Liver (tissue), 9 donors: Measurements from ENCODE around the gene KRTAP10-2. TPM values are rescaled to one million over a fixed set of nuclear protein-coding genes. Genes with fewer than 3 reads are reported as not detected.
"Not testable (repeated sequence)": the region's sequence is repeated elsewhere in the genome, so short reads cannot be mapped to it uniquely, and the experiment has no call there.

Experiments
- DNase-seq: peaks from one replicate; pipeline ENCODE4 v3.0.0-alpha.2; 2017; ENCODE audit warnings: low spot score
- H3K27ac ChIP-seq, 2 donors: one replicate each; pipeline ENCODE4 v1.7.0; 2013; ENCODE audit warnings: inconsistent platforms in 2 of 2, low read length in 2 of 2, control low read depth in 1 of 2, low read depth in 1 of 2, mild to moderate bottlenecking in 1 of 2
- H3K27me3 ChIP-seq, 4 donors: one replicate each; pipeline versions ENCODE4 v1.6.1 to v1.7.0; 2013; ENCODE audit warnings: low read length in 3 of 4, inconsistent platforms in 1 of 4, mild to moderate bottlenecking in 1 of 4, moderate library complexity in 1 of 4; ENCODE audit not compliant: control insufficient read depth in 4 of 4, insufficient read depth in 4 of 4
- H3K36me3 ChIP-seq, 4 donors: one replicate each; pipeline versions ENCODE4 v1.6.1 to v1.7.0; 2013; ENCODE audit warnings: low read length in 3 of 4, mild to moderate bottlenecking in 3 of 4, low read depth in 1 of 4, moderate library complexity in 1 of 4; ENCODE audit not compliant: control insufficient read depth in 4 of 4, insufficient read depth in 3 of 4
- H3K4me1 ChIP-seq, 4 donors: one replicate each; pipeline versions ENCODE4 v1.6.1 to v1.7.0; 2013; ENCODE audit warnings: low read length in 3 of 4, mild to moderate bottlenecking in 3 of 4, moderate library complexity in 1 of 4; ENCODE audit not compliant: control insufficient read depth in 4 of 4, insufficient read depth in 4 of 4
- H3K4me3 ChIP-seq, 3 donors: one replicate each; pipeline versions ENCODE4 v1.6.1 to v1.7.0; 2013; ENCODE audit warnings: low read length in 3 of 3, control low read depth in 1 of 3, low read depth in 1 of 3, mild to moderate bottlenecking in 1 of 3
- H3K9ac ChIP-seq, 2 donors: one replicate each; pipeline ENCODE4 v1.7.0; 2013; ENCODE audit warnings: low read length in 2 of 2, mild to moderate bottlenecking in 2 of 2, moderate library complexity in 2 of 2, control low read depth in 1 of 2, low read depth in 1 of 2
- H3K9me3 ChIP-seq, 4 donors: one replicate each; pipeline versions ENCODE4 v1.6.1 to v1.7.0; 2013; ENCODE audit warnings: low read length in 3 of 4; ENCODE audit not compliant: control insufficient read depth in 4 of 4
- ATF3 ChIP-seq: IDR thresholded peaks from 2 replicates; pipeline ENCODE4 v1.6.1; 2016; ENCODE audit warnings: antibody characterized with exemption
- EGR1 ChIP-seq, 2 donors: IDR thresholded peaks; 2 replicates each; pipeline ENCODE4 v1.6.1; 2016 to 2018; ENCODE audit warnings: antibody characterized with exemption in 2 of 2, low read depth in 2 of 2
- FOXA1 ChIP-seq: IDR thresholded peaks from 2 replicates; pipeline ENCODE4 v1.6.1; 2016; ENCODE audit warnings: antibody characterized with exemption
- FOXA2 ChIP-seq: IDR thresholded peaks from 2 replicates; pipeline ENCODE4 v1.6.1; 2016; ENCODE audit warnings: antibody characterized with exemption
- GABPA ChIP-seq, 2 donors: IDR thresholded peaks in 1 of 2; conservative IDR thresholded peaks in 1 of 2; 2 replicates each; pipeline ENCODE4 v1.6.1; 2016; ENCODE audit warnings: antibody characterized with exemption in 2 of 2, mild to moderate bottlenecking in 1 of 2, moderate library complexity in 1 of 2
- HNF4A ChIP-seq, 2 donors: conservative IDR thresholded peaks; 2 replicates each; pipeline ENCODE4 v1.6.1; 2016; ENCODE audit warnings: antibody characterized with exemption in 2 of 2, mild to moderate bottlenecking in 2 of 2
- HNF4G ChIP-seq: IDR thresholded peaks from 2 replicates; pipeline ENCODE4 v1.6.1; 2016; ENCODE audit warnings: antibody characterized with exemption
- JUND ChIP-seq, 2 donors: IDR thresholded peaks; 2 replicates each; pipeline ENCODE4 v1.6.1; 2016; ENCODE audit warnings: antibody characterized with exemption in 2 of 2
- MAX ChIP-seq: IDR thresholded peaks from 2 replicates; pipeline ENCODE4 v1.6.1; 2016; ENCODE audit warnings: antibody characterized with exemption
- NR2F2 ChIP-seq: IDR thresholded peaks from 2 replicates; pipeline ENCODE4 v1.6.1; 2016; ENCODE audit warnings: antibody characterized with exemption
- RAD21 ChIP-seq, 2 donors: IDR thresholded peaks; 2 replicates each; pipeline ENCODE4 v1.6.1; 2016; ENCODE audit warnings: antibody characterized with exemption in 2 of 2, mild to moderate bottlenecking in 2 of 2
- RXRA ChIP-seq, 2 donors: IDR thresholded peaks; 2 replicates each; pipeline ENCODE4 v1.6.1; 2017 to 2018; ENCODE audit warnings: antibody characterized with exemption in 2 of 2, mild to moderate bottlenecking in 1 of 2
- SP1 ChIP-seq: IDR thresholded peaks from 2 replicates; pipeline ENCODE4 v1.6.1; 2018; ENCODE audit warnings: antibody characterized with exemption, mild to moderate bottlenecking
- TAF1 ChIP-seq: conservative IDR thresholded peaks from 2 replicates; pipeline ENCODE4 v1.6.1; 2016; ENCODE audit warnings: antibody characterized with exemption, mild to moderate bottlenecking
- YY1 ChIP-seq: IDR thresholded peaks from 2 replicates; pipeline ENCODE4 v1.6.1; 2016; ENCODE audit warnings: antibody characterized with exemption, mild to moderate bottlenecking
- whole genome bisulfite sequencing: extraction: QIAGEN DNeasy Blood & Tissue Kit; methylation state at CpG from one replicate; pipeline ENCODE4 v1.1.7; 2013; 5-methylcytosine and 5-hydroxymethylcytosine counted together
- polyA plus RNA-seq, 2 donors: library from polyadenylated mRNA; stranded (reverse) in 1 of 2; unstranded in 1 of 2; fragments of 200-250 nt in 1 of 2; fragments of >200 nt in 1 of 2; fragmentation: Nextera tagmentation in 1 of 2; extraction: Ambion mirVana in 1 of 2; gene quantifications; one replicate each; pipeline versions ENCODE4 v1.2.1 to v1.2.3, GENCODE V29; 2013 to 2015
- total RNA-seq, 2 donors: library from RNA; depleted of rRNA; stranded (reverse); fragments of >200 nt; gene quantifications; one replicate each; pipeline ENCODE4 v1.2.3, GENCODE V29; 2014
- TF ChIP-seq, protein P1 (sequence below): fragments of 150-350 bp; IDR thresholded peaks from 2 replicates; pipeline ENCODE4 v1.5.1; 2017; ENCODE audit warnings: improper control_type of control experiment, low read depth, low read length; ENCODE audit not compliant: missing input control
- TF ChIP-seq, protein P2 (sequence below): IDR thresholded peaks from 2 replicates; pipeline ENCODE4 v1.6.1; 2016; ENCODE audit warnings: antibody characterized with exemption
- TF ChIP-seq, protein P3 (sequence below): IDR thresholded peaks from 2 replicates; pipeline ENCODE4 v1.6.1; 2016; ENCODE audit warnings: antibody characterized with exemption, mild to moderate bottlenecking
- donor health status: healthy.
- donor health status: healthy.
- donor health status: healthy.
- donor health status: healthy.
- donor health status: healthy.

KRTAP10-2 gene
- total and polyA plus RNA-seq, 4 donors: not detected

GRCh38 chr21:44591801-44592130, 40.5 kb upstream of the KRTAP10-2 start:
- DNase-seq, H3K27me3 ChIP-seq, H3K9ac ChIP-seq, H3K4me3 ChIP-seq, H3K36me3 ChIP-seq, H3K27ac ChIP-seq, H3K9me3 ChIP-seq: not testable (repeated sequence)
- H3K4me1 ChIP-seq: peaks cover 1 to 27% (median 16%) of the 10 kb centered on the region in 4 donors
- 34% methylated on average over 4 of the region's 4 CpGs for WGBS

DNA sequence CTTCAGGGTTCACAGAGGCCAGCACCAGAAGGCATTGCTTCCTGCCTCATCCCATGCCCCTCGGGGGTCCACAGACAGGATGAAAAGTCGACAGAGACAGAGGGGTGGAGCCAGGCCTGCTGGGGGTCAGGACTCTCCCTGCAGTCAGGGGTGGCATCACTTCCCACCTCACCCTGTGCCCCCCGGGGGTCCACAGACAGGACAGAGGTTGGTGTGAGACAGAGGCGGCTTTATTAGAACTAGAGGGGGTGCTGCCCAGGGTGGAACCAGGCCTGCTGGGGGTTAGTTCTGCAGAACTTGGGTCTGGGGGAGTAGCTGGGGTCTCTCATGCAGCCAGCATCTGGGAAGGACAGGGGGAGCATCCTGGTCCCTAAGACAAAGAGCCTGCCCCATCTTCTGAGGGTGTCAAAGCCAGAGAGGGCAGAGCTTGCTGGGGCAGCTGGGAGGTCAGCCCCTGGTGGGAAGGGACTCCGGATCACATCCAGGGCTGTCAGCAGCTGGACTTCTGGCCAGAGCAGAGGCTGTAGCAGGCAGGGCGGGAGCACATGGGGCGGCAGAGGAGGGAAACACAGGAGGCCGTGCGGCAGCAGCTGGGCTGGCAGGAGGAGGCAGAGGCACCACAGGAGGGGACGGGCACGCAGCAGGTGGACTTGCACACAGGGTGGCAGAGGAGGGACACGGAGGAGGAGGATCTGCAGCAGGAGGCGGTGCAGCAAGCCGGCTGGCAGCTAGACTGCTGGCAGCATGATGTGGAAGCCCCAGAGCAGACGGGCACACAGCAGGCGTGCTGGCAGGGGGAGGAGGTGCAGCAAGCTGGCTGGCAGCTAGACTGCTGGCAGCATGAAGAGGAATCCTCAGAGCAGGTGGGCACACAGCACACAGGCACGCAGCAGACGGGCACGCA, 39.8 kb upstream of the KRTAP10-2 start:
- not testable (repeated sequence) for H3K4me3 ChIP-seq, H3K9me3 ChIP-seq, H3K27ac ChIP-seq, H3K9ac ChIP-seq, H3K27me3 ChIP-seq, DNase-seq, H3K36me3 ChIP-seq
- 68% methylated on average over 18 of the region's 19 CpGs for WGBS
- peaks cover 1 to 27% (median 16%) of the 10 kb centered on the region in 4 donors for H3K4me1 ChIP-seq

DNA sequence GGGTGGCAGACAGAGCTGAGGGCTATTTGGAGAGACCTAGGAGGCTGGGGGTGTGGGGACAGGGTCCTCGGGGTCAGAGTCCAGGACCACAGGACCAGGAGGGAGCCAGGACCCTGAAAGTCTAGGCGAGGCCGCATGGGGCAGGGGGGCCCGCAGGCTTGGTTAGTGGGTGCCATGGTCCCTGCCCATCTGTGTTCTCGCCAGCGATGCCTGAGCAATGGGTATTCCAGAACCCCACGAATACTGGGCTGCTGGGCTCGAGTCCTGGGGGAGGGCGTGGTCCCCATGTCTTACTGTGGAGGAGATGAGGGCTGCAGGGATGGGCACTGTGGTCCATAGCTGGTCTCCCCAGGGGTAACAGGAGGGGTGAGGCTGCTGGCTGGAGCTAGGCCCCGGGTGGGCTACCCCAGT, 39.0 kb upstream of the KRTAP10-2 start:
- TF ChIP-seq SP1 (no peak), YY1 (no peak), EGR1 (IDR thresholded peaks at IDR 0.05; ENCODE audit: low read depth in 2 of 2) (no peak), FOXA1 (no peak), MAX (no peak), NR2F2 (no peak), TAF1 (no peak), HNF4G (no peak), GABPA (IDR thresholded peaks at IDR 0.05 in 1 of 2, conservative IDR thresholded peaks at IDR 0.05 in 1 of 2) (no peak), FOXA2 (no peak), RAD21 (IDR thresholded peaks at IDR 0.05) (no peak), RXRA (IDR thresholded peaks at IDR 0.05) (no peak), HNF4A (conservative IDR thresholded peaks at IDR 0.05) (no peak), ATF3 (no peak), JUND (IDR thresholded peaks at IDR 0.05) (no peak)
- TF ChIP-seq, protein P1, sequence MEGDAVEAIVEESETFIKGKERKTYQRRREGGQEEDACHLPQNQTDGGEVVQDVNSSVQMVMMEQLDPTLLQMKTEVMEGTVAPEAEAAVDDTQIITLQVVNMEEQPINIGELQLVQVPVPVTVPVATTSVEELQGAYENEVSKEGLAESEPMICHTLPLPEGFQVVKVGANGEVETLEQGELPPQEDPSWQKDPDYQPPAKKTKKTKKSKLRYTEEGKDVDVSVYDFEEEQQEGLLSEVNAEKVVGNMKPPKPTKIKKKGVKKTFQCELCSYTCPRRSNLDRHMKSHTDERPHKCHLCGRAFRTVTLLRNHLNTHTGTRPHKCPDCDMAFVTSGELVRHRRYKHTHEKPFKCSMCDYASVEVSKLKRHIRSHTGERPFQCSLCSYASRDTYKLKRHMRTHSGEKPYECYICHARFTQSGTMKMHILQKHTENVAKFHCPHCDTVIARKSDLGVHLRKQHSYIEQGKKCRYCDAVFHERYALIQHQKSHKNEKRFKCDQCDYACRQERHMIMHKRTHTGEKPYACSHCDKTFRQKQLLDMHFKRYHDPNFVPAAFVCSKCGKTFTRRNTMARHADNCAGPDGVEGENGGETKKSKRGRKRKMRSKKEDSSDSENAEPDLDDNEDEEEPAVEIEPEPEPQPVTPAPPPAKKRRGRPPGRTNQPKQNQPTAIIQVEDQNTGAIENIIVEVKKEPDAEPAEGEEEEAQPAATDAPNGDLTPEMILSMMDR: no peak
- TF ChIP-seq, protein P2, sequence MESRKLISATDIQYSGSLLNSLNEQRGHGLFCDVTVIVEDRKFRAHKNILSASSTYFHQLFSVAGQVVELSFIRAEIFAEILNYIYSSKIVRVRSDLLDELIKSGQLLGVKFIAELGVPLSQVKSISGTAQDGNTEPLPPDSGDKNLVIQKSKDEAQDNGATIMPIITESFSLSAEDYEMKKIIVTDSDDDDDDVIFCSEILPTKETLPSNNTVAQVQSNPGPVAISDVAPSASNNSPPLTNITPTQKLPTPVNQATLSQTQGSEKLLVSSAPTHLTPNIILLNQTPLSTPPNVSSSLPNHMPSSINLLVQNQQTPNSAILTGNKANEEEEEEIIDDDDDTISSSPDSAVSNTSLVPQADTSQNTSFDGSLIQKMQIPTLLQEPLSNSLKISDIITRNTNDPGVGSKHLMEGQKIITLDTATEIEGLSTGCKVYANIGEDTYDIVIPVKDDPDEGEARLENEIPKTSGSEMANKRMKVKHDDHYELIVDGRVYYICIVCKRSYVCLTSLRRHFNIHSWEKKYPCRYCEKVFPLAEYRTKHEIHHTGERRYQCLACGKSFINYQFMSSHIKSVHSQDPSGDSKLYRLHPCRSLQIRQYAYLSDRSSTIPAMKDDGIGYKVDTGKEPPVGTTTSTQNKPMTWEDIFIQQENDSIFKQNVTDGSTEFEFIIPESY: no peak
- TF ChIP-seq, protein P3, sequence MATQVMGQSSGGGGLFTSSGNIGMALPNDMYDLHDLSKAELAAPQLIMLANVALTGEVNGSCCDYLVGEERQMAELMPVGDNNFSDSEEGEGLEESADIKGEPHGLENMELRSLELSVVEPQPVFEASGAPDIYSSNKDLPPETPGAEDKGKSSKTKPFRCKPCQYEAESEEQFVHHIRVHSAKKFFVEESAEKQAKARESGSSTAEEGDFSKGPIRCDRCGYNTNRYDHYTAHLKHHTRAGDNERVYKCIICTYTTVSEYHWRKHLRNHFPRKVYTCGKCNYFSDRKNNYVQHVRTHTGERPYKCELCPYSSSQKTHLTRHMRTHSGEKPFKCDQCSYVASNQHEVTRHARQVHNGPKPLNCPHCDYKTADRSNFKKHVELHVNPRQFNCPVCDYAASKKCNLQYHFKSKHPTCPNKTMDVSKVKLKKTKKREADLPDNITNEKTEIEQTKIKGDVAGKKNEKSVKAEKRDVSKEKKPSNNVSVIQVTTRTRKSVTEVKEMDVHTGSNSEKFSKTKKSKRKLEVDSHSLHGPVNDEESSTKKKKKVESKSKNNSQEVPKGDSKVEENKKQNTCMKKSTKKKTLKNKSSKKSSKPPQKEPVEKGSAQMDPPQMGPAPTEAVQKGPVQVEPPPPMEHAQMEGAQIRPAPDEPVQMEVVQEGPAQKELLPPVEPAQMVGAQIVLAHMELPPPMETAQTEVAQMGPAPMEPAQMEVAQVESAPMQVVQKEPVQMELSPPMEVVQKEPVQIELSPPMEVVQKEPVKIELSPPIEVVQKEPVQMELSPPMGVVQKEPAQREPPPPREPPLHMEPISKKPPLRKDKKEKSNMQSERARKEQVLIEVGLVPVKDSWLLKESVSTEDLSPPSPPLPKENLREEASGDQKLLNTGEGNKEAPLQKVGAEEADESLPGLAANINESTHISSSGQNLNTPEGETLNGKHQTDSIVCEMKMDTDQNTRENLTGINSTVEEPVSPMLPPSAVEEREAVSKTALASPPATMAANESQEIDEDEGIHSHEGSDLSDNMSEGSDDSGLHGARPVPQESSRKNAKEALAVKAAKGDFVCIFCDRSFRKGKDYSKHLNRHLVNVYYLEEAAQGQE: no peak
- Histone ChIP-seq H3K27ac (no peak overlapping the region), H3K9me3 (peaks cover 0 to 6% (median 0%) of the 10 kb centered on the region in 4 donors), H3K36me3 (no peaks in the 10 kb centered on the region), H3K4me1 (peaks cover 1 to 27% (median 16%) of the 10 kb centered on the region in 4 donors), H3K27me3 (no peaks in the 10 kb centered on the region), H3K4me3 (no peak overlapping the region), H3K9ac (no peak overlapping the region)
- DNase-seq: no peak
- 81% methylated on average over 10 of the region's 10 CpGs for WGBS
